Upper lobe of right lung (tissue), 1 donor: Measurements from ENCODE around the gene ADAMTS2. TPM values are rescaled to one million over a fixed set of nuclear protein-coding genes. Genes with fewer than 3 reads are reported as not detected.

Experiments
- ATAC-seq: fragments of 200-7000 bp; cut with Tn5 transposase; one replicate; pipeline ENCODE4 v1.9.1; 2020; ENCODE audit warnings: mild to moderate bottlenecking, moderate library complexity
- DNase-seq: peaks from one replicate; pipeline ENCODE4 v3.0.0-alpha.2; 2020
- H3K27ac ChIP-seq: fragments of 200-600 bp; one replicate; pipeline ENCODE4 v1.8.0; 2022
- H3K27me3 ChIP-seq: fragments of 200-600 bp; one replicate; pipeline ENCODE4 v1.8.0; 2022; ENCODE audit warnings: mild to moderate bottlenecking
- H3K36me3 ChIP-seq: fragments of 200-600 bp; one replicate; pipeline ENCODE4 v1.8.0; 2022
- H3K4me1 ChIP-seq: fragments of 200-600 bp; one replicate; pipeline ENCODE4 v1.8.0; 2022
- H3K4me3 ChIP-seq: fragments of 200-600 bp; one replicate; pipeline ENCODE4 v1.8.0; 2022; ENCODE audit warnings: mild to moderate bottlenecking
- H3K9me3 ChIP-seq: fragments of 200-600 bp; one replicate; pipeline ENCODE4 v1.8.0; 2022
- CTCF ChIP-seq: fragments of 200-600 bp; IDR thresholded peaks from one replicate; pipeline ENCODE4 v1.8.0; 2022; ENCODE audit warnings: antibody characterized with exemption
- intact Hi-C: fragments of 100-400 bp; cut with DNase I; formaldehyde crosslinking; loops from one replicate; pipeline ENCODE4 v1.11.0; 2022
- total RNA-seq: library from RNA; stranded (reverse); fragmentation: NEBNext Ultra II Directional; extraction: Animal tissue kit (Norgen Biotek cat#: 25700); gene quantifications from one replicate; pipeline ENCODE4 v1.2.1, GENCODE V29; 2021
- donor health status: DM: no; HTN: yes; CAD: no; lungs with severe emphysema.

The ADAMTS2 gene
- total RNA-seq, 1 donor from 2014 or later = 16.4 TPM

DNA sequence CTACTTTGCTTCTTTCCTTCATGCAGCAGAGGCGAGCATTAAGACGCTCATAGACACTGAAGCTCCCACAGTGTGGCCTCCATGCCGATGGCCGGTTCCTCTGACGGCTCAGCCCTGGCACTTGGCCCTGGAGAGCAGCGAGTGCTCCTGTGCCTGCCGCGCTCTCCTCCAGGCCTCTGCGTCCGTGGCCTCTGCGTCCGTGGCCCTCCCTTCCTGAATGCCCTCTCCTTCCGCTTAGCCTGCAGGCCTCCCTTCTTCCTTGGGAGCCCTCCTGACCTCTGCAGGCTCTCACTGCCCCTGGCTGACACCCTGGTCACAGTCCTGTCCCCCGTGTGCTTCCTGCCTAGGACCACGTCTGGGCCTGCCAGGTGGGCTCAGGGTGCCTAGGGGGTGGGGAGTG is 192.3 kb downstream of the ADAMTS2 start:
- no peak for ATAC-seq
- intact Hi-C loops = no loop called here
- H3K4me1 ChIP-seq = no peaks in the 10 kb centered on the region
- H3K9me3 ChIP-seq = no peaks in the 10 kb centered on the region
- no peak overlapping the region for H3K27ac ChIP-seq
- no peaks in the 10 kb centered on the region for H3K36me3 ChIP-seq
- no peak for TF ChIP-seq CTCF
- DNase-seq = peak; percentile 57
- H3K4me3 ChIP-seq = no peak overlapping the region
- no peaks in the 10 kb centered on the region for H3K27me3 ChIP-seq

DNA sequence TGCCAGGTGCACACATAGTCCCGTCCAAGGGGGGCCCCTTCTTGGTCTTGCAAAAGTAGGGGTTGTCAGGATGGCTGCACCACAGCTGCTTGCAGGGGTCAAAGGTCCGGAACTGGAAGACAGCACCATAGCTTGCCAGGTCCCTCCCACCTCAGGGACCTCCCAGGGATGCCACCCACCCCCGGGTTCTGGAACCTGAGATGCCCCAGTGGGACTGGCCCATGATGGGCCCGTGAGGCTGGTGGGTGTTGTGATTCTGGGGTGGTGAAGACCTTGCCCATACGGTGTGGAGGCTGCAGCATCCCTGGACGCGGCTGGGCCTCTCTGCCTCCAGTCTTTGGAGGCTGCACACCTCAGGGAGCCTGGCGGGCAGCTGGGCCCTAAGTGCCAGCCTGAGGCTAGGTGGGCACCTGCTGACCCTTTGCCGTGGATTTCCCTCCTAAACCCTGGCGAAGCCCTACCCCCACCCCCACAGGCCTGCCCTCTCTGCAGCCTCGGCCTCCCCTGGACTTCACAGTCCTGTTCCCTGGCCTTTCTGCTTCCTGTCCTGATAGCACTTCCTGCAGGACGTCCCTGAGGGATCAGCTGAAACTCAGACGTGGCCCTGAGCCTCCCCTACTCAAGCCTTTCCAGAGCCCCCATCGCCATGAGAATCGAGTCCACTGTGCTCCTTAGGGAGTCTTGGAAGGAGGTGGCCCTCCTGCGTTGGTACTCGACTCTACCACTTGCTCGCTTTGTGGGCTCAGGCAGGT is 192.9 kb downstream of the ADAMTS2 start:
- intact Hi-C loops = no loop called here
- Histone ChIP-seq H3K36me3 (no peaks in the 10 kb centered on the region), H3K9me3 (no peaks in the 10 kb centered on the region), H3K4me3 (no peak overlapping the region), H3K27me3 (no peaks in the 10 kb centered on the region), H3K4me1 (no peaks in the 10 kb centered on the region), H3K27ac (no peak overlapping the region)
- ATAC-seq = no peak
- TF ChIP-seq CTCF = no peak
- peak; percentile 60 for DNase-seq

GRCh38 chr5:179151286-179152118 is 193.8 kb downstream of the ADAMTS2 start:
- Histone ChIP-seq H3K27me3 (no peaks in the 10 kb centered on the region), H3K27ac (no peak overlapping the region), H3K4me3 (no peak overlapping the region), H3K4me1 (no peaks in the 10 kb centered on the region), H3K9me3 (no peaks in the 10 kb centered on the region), H3K36me3 (no peaks in the 10 kb centered on the region)
- intact Hi-C loops = no loop called here
- DNase-seq (no peak), ATAC-seq (no peak)
- TF ChIP-seq CTCF = no peak

- no peak for TF ChIP-seq CTCF
- no peak overlapping the region for H3K4me3 ChIP-seq
- no peaks in the 10 kb centered on the region for H3K27me3 ChIP-seq
- no peak for ATAC-seq
- no peaks in the 10 kb centered on the region for H3K4me1 ChIP-seq
- DNase-seq = no peak
- no peaks in the 10 kb centered on the region for H3K36me3 ChIP-seq
- intact Hi-C loops = no loop called here
- H3K9me3 ChIP-seq = no peaks in the 10 kb centered on the region
- H3K27ac ChIP-seq = no peak overlapping the region
These were observed 195.2 kb downstream of the ADAMTS2 start for GRCh38 chr5:179150011-179150410.

DNA sequence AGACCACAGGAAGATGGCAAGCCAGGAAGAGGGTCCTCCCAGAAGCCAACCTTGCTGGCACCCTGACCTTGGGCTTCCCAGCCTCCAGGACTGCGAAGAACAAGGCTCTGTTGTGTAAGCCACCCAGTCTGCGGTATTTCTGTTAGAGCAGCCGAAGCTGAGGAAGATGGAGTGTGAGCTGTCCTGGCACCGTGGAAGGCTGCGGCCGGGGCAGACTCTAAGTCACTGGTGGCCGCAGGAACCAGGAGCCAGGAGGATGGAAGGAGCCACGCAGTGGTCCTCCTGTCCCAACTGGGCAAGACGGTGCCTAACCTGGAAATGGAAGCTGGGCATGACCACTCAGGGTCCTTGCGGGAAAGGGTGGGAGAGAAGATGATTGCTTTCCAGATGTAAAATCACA is 196.0 kb downstream of the ADAMTS2 start:
- Histone ChIP-seq H3K4me1 (no peaks in the 10 kb centered on the region), H3K9me3 (no peaks in the 10 kb centered on the region), H3K4me3 (no peak overlapping the region), H3K36me3 (no peaks in the 10 kb centered on the region), H3K27ac (no peak overlapping the region), H3K27me3 (no peaks in the 10 kb centered on the region)
- intact Hi-C loops = no loop called here
- DNase-seq (no peak), ATAC-seq (no peak)
- no peak for TF ChIP-seq CTCF
